ENCODE results near the gene ANKRD63. TPM values are rescaled to one million over a fixed set of nuclear protein-coding genes. Genes with fewer than 3 reads are reported as not detected.

ANKRD63 gene
- total and polyA plus RNA-seq, 2 of the 8 experiments (the other 6 are each of a cell fraction or from before 2014, with no cell fraction given), result 0.18 to 0.26 TPM

DNA sequence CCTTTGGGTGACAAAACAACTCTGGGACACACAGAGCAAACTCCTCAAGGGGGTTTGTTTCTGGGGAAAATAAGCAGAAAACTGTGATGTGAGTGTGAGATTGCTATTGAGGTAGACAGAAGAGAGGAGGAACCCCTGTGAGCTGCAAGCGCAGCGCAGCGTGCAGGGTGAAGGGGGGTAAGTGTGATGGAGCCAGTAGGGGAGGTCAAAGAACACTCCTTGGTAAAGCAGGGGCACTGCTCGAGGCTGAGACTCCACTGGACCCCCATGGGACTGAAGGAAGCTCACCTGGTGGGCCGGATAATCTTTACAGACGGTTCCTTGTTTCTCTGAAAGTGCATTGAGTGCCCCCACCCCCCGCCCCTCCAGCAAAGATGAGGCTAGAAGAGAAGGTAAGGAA is 48.2 kb upstream of the ANKRD63 start:
- peaks cover 0 to under 1% of the 10 kb centered on the region in 2 experiments; a peak in 1 of 4 replicates for H3K79me2 ChIP-seq (ENCODE audit: control insufficient read depth in 1 of 2, insufficient read depth in 2 of 2, low read length in 2 of 2)
- peaks cover 0 to 7% (median 0%) of the 10 kb centered on the region in 4 experiments; a peak in 3 of 8 replicates for H3K36me3 ChIP-seq (ENCODE audit: control insufficient read depth in 2 of 4, insufficient read depth in 4 of 4, low read length in 3 of 4)
- no peak overlapping the region for H4K5ac ChIP-seq (ENCODE audit: insufficient read length, low read depth, low read length)
- H3K23ac ChIP-seq (ENCODE audit: insufficient read length), result no peak overlapping the region
- 75% methylated on average over 7 of the region's 7 CpGs; no CpG with 5 or more reads in 1 of the 2 experiments for WGBS, 2 experiments (ENCODE audit: extremely low coverage in 1 of 2, insufficient coverage in 1 of 2, insufficient read length in 1 of 2, insufficient replicate concordance in 2 of 2, low coverage in 1 of 2, low lambda C conversion rate in 2 of 2, missing lambda C conversion rate in 1 of 2)
- POLR2A ChIA-PET (ENCODE audit: partially characterized antibody), result interaction anchor here (0.8 to 0.9 kb wide), 2 partner anchors 10 to 99 kb away, joined by 3 read pairs; partner anchors contain the start of gene CCDC9B
- no peak overlapping the region for H4K91ac ChIP-seq (replicated peaks; ENCODE audit: insufficient read length, low read length)
- no peak overlapping the region for H2AFZ ChIP-seq (ENCODE audit: low read length)
- peaks cover 24 to 41% (median 31%) of the 10 kb centered on the region in 4 experiments for H3K4me1 ChIP-seq (replicated peaks in 1 of 4; ENCODE audit: control insufficient read depth in 3 of 4, insufficient read depth in 4 of 4, low read length in 3 of 4)
- no peak overlapping the region for H3K4me2 ChIP-seq (ENCODE audit: insufficient read depth in 1 of 2, low read depth in 2 of 2, low read length in 2 of 2)
- no peak for DNase-seq (ENCODE audit: low read depth in 1 of 2, low spot score in 2 of 2)
- no peaks in the 10 kb centered on the region for H4K20me1 ChIP-seq (replicated peaks in 1 of 2; ENCODE audit: control insufficient read depth in 1 of 2, insufficient read depth in 2 of 2, low read length in 2 of 2)
- H2AK5ac ChIP-seq (ENCODE audit: low read depth, low read length), result no peak overlapping the region
- FAIRE-seq, result no peak
- H3K9me3 ChIP-seq (ENCODE audit: insufficient read depth in 2 of 2, low read depth in 1 of 2, low read length in 1 of 2), result no peaks in the 10 kb centered on the region; a peak in 1 of 4 replicates
- H3K27ac ChIP-seq (ENCODE audit: low read depth, low read length), result no peak overlapping the region
- no peak overlapping the region for H3K14ac ChIP-seq (ENCODE audit: insufficient read length)
- H3K18ac ChIP-seq (ENCODE audit: extremely low read depth, low read length), result no peak overlapping the region
- H2BK12ac ChIP-seq (ENCODE audit: low read depth, low read length), result no peak overlapping the region
- H3K56ac ChIP-seq (replicated peaks; ENCODE audit: insufficient read length, low read depth, low read length), result no peak overlapping the region
- no peak overlapping the region for H3K9ac ChIP-seq (replicated peaks in 1 of 4; ENCODE audit: extremely low read depth in 1 of 4, low read depth in 3 of 4, low read length in 3 of 4)
- H3K27me3 ChIP-seq (replicated peaks in 1 of 4; ENCODE audit: control insufficient read depth in 3 of 4, extremely low read depth in 1 of 4, insufficient read depth in 3 of 4, low read length in 3 of 4), result no peaks in the 10 kb centered on the region
- no peak overlapping the region for H2BK15ac ChIP-seq (ENCODE audit: low read length)
- peaks cover 2% of the 10 kb centered on the region for H3K23me2 ChIP-seq (ENCODE audit: low read depth, low read length)
- no peaks in the 10 kb centered on the region for H3K79me1 ChIP-seq (ENCODE audit: low read depth, low read length)
- no peak overlapping the region for H3K4me3 ChIP-seq (ENCODE audit: extremely low read depth in 1 of 4, insufficient read depth in 2 of 4, low read depth in 3 of 4, low read length in 4 of 4)
- H4K8ac ChIP-seq (ENCODE audit: extremely low read depth, insufficient read depth, low read length), result no peak overlapping the region
- no peak overlapping the region for H2BK20ac ChIP-seq (ENCODE audit: low read length)
- H2BK5ac ChIP-seq (ENCODE audit: low read depth, low read length), result 0 out of 2 replicates have a peak overlapping the region, but pooled peaks have one; percentile 36
- no peak overlapping the region for H2BK120ac ChIP-seq (replicated peaks; ENCODE audit: low read depth, low read length)
- no peak overlapping the region for H3K4ac ChIP-seq (replicated peaks; ENCODE audit: insufficient read length, low read depth, low read length)
- CTCF ChIA-PET (ENCODE audit: partially characterized antibody), result interaction anchor here (0.7 to 21.1 kb wide), 7 partner anchors 9 to 55 kb away, joined by 3 to 295 read pairs (median 15); partner anchors contain the start of gene PLCB2
- no peak for TF ChIP-seq RNF2 (IDR thresholded peaks at IDR 0.05; ENCODE audit: borderline replicate concordance, low read depth, low read length, missing control alignments, poor library complexity, severe bottlenecking)
- no peak for TF ChIP-seq ZNF274 (IDR thresholded peaks at IDR 0.05; ENCODE audit: borderline replicate concordance, extremely low read depth, low read length)
- TF ChIP-seq CHD1 (IDR thresholded peaks at IDR 0.05; ENCODE audit: low read depth, low read length), result no peak
- TF ChIP-seq KDM1A (IDR thresholded peaks at IDR 0.05; ENCODE audit: borderline replicate concordance, low read length), result no peak
- TF ChIP-seq SP1 (IDR thresholded peaks at IDR 0.05; ENCODE audit: low read depth, low read length), result no peak
- TF ChIP-seq TBP (IDR thresholded peaks at IDR 0.05; ENCODE audit: low read depth, low read length), result no peak
- TF ChIP-seq, protein P1, sequence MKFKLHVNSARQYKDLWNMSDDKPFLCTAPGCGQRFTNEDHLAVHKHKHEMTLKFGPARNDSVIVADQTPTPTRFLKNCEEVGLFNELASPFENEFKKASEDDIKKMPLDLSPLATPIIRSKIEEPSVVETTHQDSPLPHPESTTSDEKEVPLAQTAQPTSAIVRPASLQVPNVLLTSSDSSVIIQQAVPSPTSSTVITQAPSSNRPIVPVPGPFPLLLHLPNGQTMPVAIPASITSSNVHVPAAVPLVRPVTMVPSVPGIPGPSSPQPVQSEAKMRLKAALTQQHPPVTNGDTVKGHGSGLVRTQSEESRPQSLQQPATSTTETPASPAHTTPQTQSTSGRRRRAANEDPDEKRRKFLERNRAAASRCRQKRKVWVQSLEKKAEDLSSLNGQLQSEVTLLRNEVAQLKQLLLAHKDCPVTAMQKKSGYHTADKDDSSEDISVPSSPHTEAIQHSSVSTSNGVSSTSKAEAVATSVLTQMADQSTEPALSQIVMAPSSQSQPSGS (IDR thresholded peaks at IDR 0.05; ENCODE audit: low read length), result no peak
- TF ChIP-seq BCL11A (IDR thresholded peaks at IDR 0.05; ENCODE audit: low read depth in 2 of 2, low read length in 2 of 2), result no peak
- TF ChIP-seq, protein P2, sequence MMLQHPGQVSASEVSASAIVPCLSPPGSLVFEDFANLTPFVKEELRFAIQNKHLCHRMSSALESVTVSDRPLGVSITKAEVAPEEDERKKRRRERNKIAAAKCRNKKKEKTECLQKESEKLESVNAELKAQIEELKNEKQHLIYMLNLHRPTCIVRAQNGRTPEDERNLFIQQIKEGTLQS (IDR thresholded peaks at IDR 0.05; ENCODE audit: insufficient read depth, low read depth, low read length), result no peak
- no peak for TF ChIP-seq CBX5 (IDR thresholded peaks at IDR 0.05; ENCODE audit: low read depth, low read length)
- no peak for TF ChIP-seq SRF (IDR thresholded peaks at IDR 0.05; ENCODE audit: low read depth, low read length)

Data from H1 (cell line).